MG63 (cell line): ENCODE data around the gene TRIM31. TPM values are rescaled to one million over a fixed set of nuclear protein-coding genes. Genes with fewer than 3 reads are reported as not detected.

Experiments used
- total RNA-seq: library from RNA; depleted of rRNA; stranded (reverse); fragments of >200 nt; shearing (Covaris generic); gene quantifications from 2 replicates; pipeline ENCODE4 v1.2.3, GENCODE V29; 2014; ENCODE audit warnings: low replicate concordance; rRNA removed

The TRIM31 gene
- total RNA-seq, 1 experiment from 2014 or later, result not detected

Other genes starting within 250 kb of the TRIM31 start
- 139 and 315 TPM in 2 replicates for gene HLA-A, start 170.6 kb downstream of the TRIM31 start, total RNA-seq
- gene POLR1H, start 51.8 kb downstream of the TRIM31 start, total RNA-seq, result 24.3 and 32.9 TPM in 2 replicates
- gene PPP1R11, start 45.9 kb downstream of the TRIM31 start, total RNA-seq, result 20.2 and 47.2 TPM in 2 replicates
- not detected in 2 replicates for gene RNF39, start 37.3 kb downstream of the TRIM31 start, total RNA-seq
- not detected in 2 replicates for gene TRIM40, start 23.1 kb upstream of the TRIM31 start, total RNA-seq
- not detected in 2 replicates for gene TRIM10, start 48.1 kb upstream of the TRIM31 start, total RNA-seq
- not detected in 2 replicates for gene TRIM15, start 50.5 kb upstream of the TRIM31 start, total RNA-seq
- 44.3 and 60.7 TPM in 2 replicates for gene TRIM26, start 100.3 kb upstream of the TRIM31 start, total RNA-seq
- gene TRIM39, start 213.8 kb upstream of the TRIM31 start, total RNA-seq, result 7.6 and 9.3 TPM in 2 replicates
- gene RPP21, start 232.1 kb upstream of the TRIM31 start, total RNA-seq, result 41.8 and 52.0 TPM in 2 replicates